Raji (cell line): ENCODE results near the gene CBX4.

Experiments
- POLR2A ChIP-seq: IDR thresholded peaks from 2 replicates; pipeline ENCODE4 v1.6.1; 2011; ENCODE audit warnings: low read depth, low read length, control low read depth; ENCODE audit not compliant: insufficient read depth

The CBX4 gene

DNA sequence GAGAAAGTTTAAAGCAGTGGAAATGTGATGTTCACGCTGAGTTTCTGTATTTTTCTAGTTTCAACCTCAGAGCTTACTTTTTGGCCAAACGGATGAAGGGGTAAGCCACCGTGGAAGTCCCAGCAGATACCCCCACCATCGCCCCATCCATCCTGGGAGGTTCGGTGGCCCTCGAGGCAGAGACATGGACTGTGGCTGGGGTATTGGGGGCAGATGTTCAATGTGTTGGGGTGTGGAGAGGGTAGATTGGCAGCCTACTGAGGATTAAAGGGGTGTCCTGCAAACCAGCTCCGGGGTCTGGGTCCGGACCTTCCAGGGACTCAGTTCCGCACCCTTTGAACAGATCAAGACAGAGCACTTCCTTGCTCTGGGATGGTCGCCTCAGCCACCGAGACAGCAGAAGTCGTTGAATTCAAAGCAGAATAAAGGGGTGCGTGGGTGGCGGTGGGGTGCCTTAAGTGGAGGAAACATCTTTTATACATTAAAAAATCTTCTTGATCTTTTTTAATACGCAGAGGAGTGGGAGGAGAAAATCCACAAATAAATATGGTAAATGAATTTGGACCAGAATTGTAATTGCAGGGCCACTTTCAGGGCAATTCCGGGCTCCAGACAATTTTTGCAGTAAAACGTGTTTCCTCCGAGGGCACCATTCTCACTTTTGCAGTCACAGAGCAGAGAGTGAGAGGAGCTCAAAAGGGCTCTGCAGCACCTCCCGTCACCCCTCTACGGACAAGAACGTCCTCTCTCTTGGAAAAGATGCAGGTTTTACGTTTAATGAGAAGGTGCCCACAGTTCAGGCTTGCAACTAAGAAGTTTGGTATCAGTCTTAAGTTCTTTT is 34.2 kb downstream of the CBX4 start:
- no peak for TF ChIP-seq POLR2A

DNA sequence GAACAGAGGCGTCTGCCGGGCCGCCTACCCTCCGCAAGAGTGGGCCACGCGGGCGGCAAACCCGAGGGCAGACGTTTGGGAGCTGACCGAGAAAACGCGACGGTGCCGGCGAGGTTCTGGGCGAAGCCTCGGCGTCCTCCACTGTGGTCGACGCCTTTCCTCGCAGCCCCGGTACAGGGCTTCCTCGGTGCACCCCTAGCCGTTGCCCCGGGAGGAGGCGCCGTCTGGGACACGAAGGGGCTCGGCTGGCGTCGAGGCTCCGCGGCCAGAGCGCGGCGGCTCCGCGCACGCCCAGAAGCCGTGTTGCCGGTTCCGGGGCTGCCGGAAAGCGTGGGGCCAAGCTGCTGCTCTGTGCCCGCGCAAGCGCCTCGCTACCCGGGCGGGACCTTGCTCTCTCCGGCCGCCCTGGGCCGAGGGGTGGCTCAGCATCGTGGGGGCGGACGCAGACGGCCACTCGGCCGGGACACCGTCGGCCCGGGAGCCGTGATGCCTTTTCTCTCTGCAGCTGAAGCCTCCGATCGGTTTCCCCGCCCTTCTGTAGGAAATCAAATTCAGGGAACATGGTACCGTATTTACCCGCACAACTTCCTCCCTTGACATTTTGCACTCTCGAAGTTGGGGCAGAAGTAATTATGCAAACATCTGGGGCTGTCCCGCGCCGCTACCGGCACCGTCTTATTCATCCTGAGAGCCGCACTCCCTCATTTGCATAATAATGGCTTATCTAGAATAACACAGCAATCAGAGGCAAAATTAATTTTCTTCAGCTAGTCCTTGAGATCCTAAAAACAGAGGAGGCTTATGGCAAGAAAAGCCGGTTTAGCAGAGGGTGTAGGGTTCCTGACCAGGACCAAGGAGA is 35.0 kb downstream of the CBX4 start:
- TF ChIP-seq POLR2A = 0 out of 2 replicates have a peak, but pooled peaks have one; percentile 20

DNA sequence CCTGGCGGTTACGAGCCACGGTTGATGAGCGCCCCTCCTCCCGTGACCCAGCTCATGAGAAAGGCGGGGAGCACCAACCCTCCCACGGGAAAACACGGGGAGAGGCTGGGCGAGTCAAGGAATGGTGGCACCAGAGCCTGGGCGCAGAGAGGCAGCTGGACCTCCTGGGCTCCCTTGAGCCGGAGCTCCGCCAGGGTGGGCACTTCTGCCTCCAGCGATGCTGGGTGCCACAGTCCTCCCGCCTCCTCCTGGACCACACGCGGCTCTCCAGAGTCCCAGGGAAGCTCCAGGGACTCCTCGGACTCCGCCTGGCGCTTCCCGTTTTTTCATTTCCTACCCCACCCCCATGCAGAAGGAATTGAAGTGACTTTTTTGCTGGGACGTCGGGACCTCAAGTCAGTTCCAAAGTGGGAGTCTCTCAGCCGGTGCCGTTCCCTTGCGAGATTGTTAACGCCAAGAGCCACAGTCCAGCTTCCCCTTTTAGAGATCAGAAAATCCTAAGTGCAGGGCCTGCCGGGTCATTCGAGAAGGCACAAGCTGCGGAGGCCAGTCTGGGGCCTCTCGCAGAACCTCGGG is 35.7 kb downstream of the CBX4 start:
- no peak for TF ChIP-seq POLR2A

DNA sequence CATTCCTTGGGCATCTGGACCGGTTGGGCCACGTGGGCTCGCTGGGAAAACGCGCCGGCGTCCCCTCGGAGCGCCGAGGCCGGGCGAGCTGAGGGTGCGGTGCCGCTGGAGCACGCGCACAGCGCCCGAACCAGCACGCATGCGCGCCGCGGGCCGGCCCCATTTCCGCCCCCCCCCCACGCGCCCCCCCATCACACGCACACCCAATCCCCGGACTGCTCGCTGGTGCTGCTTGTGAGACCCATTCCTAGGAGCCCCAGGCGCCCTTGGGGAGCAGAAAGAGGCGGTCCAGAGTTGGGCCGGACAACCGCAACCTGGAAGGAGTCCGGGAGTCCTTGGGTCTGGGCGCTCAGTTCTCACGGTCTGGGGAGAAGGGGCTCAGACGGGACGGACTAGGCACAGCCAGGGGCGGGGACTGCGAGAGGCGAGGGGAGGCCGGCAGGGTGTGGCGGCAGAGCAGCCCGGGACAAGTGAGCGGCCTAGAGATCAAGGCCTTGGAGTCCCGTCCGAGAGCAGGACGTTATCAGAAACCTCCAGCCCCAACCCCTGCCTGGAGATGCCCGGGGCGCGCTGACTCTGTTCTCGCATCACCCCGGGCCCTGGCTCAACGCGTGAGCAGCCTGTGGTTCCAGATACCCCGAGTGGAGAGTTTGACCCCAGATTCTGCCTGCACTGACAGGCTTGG is 36.4 kb downstream of the CBX4 start:
- no peak for TF ChIP-seq POLR2A

DNA sequence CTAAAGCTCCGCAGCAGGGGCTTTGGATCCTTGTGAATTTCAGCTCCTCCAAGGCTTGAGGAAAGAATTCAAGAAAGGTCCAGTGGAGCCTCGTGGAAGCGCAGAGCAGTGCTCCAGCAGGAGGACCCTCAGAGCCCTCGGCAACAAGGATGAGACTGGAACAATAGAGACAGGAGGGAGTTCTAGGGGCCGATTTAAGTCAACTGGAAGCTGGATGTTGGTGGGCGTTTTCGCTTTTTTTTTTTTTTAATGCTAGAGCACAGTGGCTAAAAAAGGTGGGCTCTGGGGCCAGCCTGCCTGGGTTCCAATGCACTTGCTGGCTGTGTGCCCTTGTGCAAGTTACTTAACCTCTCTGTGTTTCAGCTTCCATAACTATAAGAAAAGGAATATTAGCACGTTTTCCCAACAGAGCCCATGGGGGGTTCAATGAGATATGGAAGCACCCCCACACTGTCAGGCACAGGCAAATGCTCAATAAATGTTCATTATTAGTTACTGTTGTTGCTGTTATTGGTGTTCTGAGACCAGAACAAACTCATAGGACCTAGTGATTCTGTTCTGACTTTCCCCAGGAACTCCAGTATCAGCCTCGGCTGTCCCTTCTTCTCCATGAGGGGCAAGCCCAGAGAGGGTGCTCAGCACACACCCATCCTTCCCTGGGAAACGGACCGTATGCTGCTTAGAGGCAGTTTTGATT is 37.1 kb downstream of the CBX4 start:
- no peak for TF ChIP-seq POLR2A

DNA sequence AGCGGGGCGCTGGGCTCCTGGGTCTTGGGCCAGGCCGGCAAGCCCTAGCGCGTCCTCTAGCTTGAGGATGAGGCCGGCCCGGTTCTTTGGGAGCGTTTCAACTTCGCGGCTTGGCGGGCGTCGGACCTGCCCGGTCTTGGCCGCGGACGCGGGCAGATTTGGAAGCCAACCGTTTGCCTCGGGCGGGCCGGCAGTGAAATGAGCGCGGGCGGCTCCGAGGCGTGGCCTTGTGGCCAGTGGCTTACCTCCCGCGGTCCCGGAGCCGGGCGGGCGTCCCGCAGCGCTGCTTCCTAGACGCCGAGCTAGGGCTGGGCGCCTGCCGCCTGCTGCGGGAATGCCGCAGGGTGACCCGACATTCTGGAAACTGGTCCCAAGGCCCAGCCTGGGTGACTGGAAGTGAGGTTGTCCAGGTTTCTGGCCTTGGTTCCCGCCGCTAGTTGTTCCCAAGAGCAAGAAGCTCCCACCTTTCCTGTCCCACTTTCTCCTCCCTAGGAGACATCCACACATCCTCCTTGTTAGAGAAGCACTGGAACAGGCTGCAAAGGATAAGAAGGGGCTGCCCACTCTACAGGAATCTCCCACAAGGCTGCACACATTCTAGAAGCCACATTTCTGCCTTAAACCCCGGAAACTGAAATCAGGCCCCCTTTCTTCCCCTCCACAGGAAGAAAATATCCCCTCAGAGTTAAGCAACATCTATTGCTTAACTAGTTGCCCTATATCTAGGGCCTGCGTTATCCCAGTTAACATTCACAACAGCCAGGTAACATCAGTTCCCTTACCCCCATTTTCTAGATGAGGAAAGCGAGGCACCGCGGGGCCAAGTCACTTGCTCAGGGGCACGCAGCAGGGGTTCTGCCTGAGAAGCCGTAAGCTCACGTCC is 37.8 kb downstream of the CBX4 start:
- no peak for TF ChIP-seq POLR2A

DNA sequence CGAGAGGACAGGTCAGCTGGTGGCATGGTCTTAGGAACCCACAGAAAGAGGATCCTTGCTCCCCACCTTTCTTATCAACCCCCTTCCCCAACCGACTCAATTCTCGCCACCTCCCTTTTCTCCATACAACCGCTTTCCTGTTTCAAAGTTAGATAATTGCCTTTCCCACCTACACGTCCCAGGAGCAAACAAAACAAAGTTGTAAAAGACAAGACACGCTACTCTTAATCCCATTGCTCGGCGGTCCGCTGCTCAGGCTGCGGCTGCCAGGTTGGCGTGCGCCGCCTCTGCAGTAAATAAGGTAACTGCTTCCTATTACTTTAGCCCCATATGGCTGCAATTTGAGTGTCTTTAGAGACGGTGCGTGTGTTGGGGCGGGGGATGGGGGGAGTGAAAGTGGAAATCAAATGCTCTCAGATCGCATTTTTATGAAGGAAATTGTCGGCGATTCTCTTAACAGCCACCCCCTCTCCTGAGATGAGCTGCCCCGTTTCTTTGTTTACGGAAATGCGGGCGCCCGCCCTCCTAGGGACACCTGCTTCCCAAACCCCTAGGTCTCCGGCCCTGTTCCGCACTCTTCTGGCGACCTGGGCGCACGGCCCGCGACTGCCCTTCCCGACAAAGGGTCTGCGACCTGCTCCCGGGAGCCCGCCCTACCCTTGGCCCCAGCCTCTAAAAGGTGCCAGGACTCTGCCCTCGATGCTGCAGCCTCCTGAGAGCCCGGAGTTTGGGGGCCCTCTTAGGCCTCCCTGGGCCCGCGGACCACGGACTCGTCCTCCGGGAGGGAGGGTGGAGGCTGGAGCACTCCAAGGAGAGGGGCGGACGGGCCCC is 38.7 kb downstream of the CBX4 start:
- TF ChIP-seq POLR2A = peak; percentile 33; the same call in 1 of the 2 replicates

DNA sequence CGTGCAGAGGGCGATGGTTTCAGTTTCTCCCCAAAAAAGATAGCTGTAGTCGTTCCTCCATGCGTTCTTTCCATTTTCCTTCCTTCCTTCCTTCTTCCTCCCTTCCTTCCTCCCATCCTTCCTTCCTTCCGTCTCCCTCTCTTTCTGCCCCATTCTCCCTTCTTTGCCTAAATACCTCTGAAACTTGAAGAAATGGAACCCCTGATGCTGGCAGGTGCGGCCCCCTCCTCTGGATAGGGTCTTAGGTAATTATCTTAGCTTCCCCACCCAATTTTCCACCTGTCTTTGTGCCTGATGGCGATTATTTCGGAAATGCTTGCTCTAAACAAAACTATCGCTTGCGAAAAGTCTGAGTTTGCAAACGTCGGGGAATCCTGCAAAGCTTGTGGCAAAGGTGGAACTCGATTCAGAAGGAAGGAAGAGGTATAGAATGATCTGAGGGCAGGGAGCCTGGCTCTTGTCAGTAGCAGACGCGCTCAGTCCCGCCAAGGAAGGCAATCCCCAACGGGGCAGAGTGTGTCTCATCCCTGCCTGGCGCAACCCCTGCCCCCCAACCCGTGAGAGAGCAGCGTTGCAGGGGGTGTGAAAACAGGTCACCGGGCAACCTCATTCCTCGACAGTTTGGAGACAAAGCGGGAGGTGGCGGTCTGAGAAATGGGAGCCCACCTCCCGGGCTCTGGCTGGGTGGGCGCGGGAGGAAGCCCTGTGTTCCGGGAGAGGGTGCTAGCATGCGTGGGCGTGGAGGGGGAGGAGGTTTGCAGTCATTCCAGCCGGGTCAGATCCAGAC is 39.5 kb downstream of the CBX4 start:
- no peak for TF ChIP-seq POLR2A

DNA sequence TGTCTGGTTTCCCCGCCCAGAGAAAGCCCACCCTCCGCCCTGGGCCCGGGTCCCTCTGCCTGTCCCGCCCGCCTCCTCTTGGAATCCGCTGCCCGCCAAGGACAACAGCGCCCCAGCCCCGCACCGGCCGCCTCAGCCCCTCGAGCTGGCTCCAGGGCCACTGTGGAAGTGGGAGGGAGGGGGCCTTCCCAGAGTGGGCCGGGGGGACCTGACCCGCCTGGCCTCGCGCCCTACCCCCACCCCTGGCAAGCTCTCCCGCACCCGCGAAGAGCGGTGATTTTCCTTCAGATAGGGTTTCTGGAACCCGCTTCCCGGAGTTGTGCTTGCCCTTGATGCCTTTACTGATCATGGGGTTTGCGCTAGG is 40.1 kb downstream of the CBX4 start:
- TF ChIP-seq POLR2A = no peak

DNA sequence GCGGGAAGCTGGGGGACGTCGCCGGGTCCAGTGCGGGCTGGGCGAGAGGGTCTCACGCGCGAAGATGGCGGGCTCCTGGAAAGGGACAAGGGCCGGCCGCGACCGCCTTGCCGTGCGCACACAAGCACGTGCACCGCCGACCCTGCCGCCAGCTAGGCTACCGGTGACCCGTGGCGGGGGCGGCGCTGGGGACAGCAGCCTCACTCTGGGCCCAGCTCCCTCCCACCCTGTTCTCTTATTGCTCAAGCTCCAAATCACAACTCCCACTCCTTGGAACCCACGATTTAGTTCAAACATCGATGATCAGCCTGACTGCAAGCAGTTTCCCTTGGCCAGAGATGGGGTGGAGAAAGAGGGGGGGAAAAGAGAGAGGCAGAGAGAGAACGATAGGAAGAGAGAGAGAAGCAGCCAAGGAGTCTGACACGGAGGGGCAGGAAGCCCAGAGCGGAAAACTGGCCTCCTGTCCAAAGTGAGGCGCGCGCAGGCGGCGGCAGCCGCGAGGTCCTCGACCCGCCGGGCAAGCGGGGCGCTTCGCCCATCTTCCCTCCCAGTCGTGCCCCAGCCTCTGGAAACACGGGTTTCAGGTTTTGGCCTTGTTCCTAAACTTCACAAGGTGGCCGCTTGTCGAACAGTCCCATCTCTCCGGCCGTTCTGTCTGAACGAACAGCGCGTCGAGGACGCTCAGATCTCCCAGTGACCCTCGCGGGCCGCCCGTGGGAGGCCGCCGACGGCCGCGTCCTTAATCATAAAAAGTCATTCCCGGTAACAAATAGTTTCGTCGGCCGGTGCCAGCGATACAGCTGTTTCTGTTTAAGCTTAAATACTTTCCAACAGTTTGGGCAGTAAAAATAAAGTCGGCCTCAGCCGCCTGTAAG is 40.7 kb downstream of the CBX4 start:
- no peak for TF ChIP-seq POLR2A
